ENCODE data around the gene DNAJB8. TPM values are rescaled to one million over a fixed set of nuclear protein-coding genes. Genes with fewer than 3 reads are reported as not detected.
A peak's percentile ranks its signal among the peaks of the same experiment; 100 is the strongest.

DNAJB8 gene
- total RNA-seq: not detected

- intact Hi-C loops (cut with micrococcal nuclease): loop anchor here (2.0 kb wide), 1 partner anchor 22 kb away; no protein-coding TSS in a partner anchor
- ChIA-PET POLR2A (no interaction called here), CTCF (no interaction called here)
- Mint-ChIP-seq H3K36me3 (no peaks in the 10 kb centered on the region), H3K27me3 (peaks cover 21% of the 10 kb centered on the region), H3K4me1 (ENCODE audit: low read depth) (peaks cover 9% of the 10 kb centered on the region), H3K4me3 (no peak within 1 kb of the TSS), H3K27ac (no peak within 1 kb of the TSS), H3K9me3 (no peaks in the 10 kb centered on the region)
- peak; percentile 59 for DNase-seq
These were observed at the start of gene DNAJB8 for GRCh38 chr3:128466840-128467541. Gene DNAJB8, minus strand, starts transcription at chr3:128466890. Its CDS starts 3,645 bp downstream, at chr3:128463245.

GRCh38 chr3:128515967-128516366 is 49.3 kb upstream of the DNAJB8 start:
- no peak for DNase-seq
- POLR2A ChIA-PET: no interaction called here
- Mint-ChIP-seq H3K9me3 (peaks cover 14% of the 10 kb centered on the region), H3K27ac (no peak overlapping the region), H3K4me3 (no peak overlapping the region), H3K4me1 (ENCODE audit: low read depth) (no peaks in the 10 kb centered on the region), H3K27me3 (peaks cover 41% of the 10 kb centered on the region), H3K36me3 (no peaks in the 10 kb centered on the region)
- CTCF ChIA-PET: interaction anchor here (0.5 kb wide), 1 partner anchor 207 kb away, joined by 3 read pairs; no protein-coding TSS in a partner anchor
- intact Hi-C loops (cut with micrococcal nuclease): no loop called here

- peaks cover 7% of the 10 kb centered on the region for H3K27me3 Mint-ChIP-seq
- no peak overlapping the region for H3K4me3 Mint-ChIP-seq
- peaks cover 4% of the 10 kb centered on the region for H3K9me3 Mint-ChIP-seq
- ChIA-PET CTCF (no interaction called here), POLR2A (no interaction called here)
- H3K27ac Mint-ChIP-seq: no peak overlapping the region
- intact Hi-C loops (cut with micrococcal nuclease): no loop called here
- no peak for DNase-seq
- no peaks in the 10 kb centered on the region for H3K4me1 Mint-ChIP-seq (ENCODE audit: low read depth)
- no peaks in the 10 kb centered on the region for H3K36me3 Mint-ChIP-seq
These were observed 42.2 kb upstream of the DNAJB8 start for GRCh38 chr3:128508852-128509251.

GRCh38 chr3:128506754-128507153 is 40.1 kb upstream of the DNAJB8 start:
- CTCF ChIA-PET: interaction anchor here (0.6 to 1.5 kb wide), 3 partner anchors 9 to 81 kb away, joined by 3 to 6 read pairs (median 5); no protein-coding TSS in a partner anchor
- H3K9me3 Mint-ChIP-seq: no peaks in the 10 kb centered on the region
- H3K36me3 Mint-ChIP-seq: no peaks in the 10 kb centered on the region
- no peak overlapping the region for H3K4me3 Mint-ChIP-seq
- H3K27ac Mint-ChIP-seq: no peak overlapping the region
- no peak for DNase-seq
- peaks cover 11% of the 10 kb centered on the region for H3K27me3 Mint-ChIP-seq
- intact Hi-C loops (cut with micrococcal nuclease): no loop called here
- no peaks in the 10 kb centered on the region for H3K4me1 Mint-ChIP-seq (ENCODE audit: low read depth)
- POLR2A ChIA-PET: no interaction called here

GRCh38 chr3:128505771-128506170 is 39.1 kb upstream of the DNAJB8 start:
- Mint-ChIP-seq H3K27me3 (peaks cover 9% of the 10 kb centered on the region), H3K4me1 (ENCODE audit: low read depth) (no peaks in the 10 kb centered on the region), H3K27ac (no peak overlapping the region), H3K4me3 (no peak overlapping the region), H3K9me3 (no peaks in the 10 kb centered on the region), H3K36me3 (no peaks in the 10 kb centered on the region)
- no peak for DNase-seq
- intact Hi-C loops (cut with micrococcal nuclease): no loop called here
- CTCF ChIA-PET: interaction anchor here (1.2 kb wide), 1 partner anchor 79 kb away, joined by 3 read pairs; no protein-coding TSS in a partner anchor
- POLR2A ChIA-PET: no interaction called here

GRCh38 chr3:128504963-128505730 is 38.5 kb upstream of the DNAJB8 start:
- Mint-ChIP-seq H3K27me3 (peaks cover 9% of the 10 kb centered on the region), H3K4me3 (no peak overlapping the region), H3K27ac (no peak overlapping the region), H3K4me1 (ENCODE audit: low read depth) (no peaks in the 10 kb centered on the region), H3K9me3 (no peaks in the 10 kb centered on the region), H3K36me3 (no peaks in the 10 kb centered on the region)
- POLR2A ChIA-PET: no interaction called here
- CTCF ChIA-PET: interaction anchor here (1.2 kb wide), 1 partner anchor 78 kb away, joined by 3 read pairs; no protein-coding TSS in a partner anchor
- no peak for DNase-seq
- intact Hi-C loops (cut with micrococcal nuclease): no loop called here

- H3K4me3 Mint-ChIP-seq: no peak overlapping the region
- no peaks in the 10 kb centered on the region for H3K9me3 Mint-ChIP-seq
- POLR2A ChIA-PET: no interaction called here
These were observed 37.8 kb upstream of the DNAJB8 start for GRCh38 chr3:128504533-128504915.

GRCh38 chr3:128503751-128504532 is 37.3 kb upstream of the DNAJB8 start:
- no peaks in the 10 kb centered on the region for H3K36me3 Mint-ChIP-seq
- ChIA-PET CTCF (interaction anchor here (1.4 kb wide), 1 partner anchor 81 kb away, joined by 3 read pairs; no protein-coding TSS in a partner anchor), POLR2A (no interaction called here)
- no peak overlapping the region for H3K4me3 Mint-ChIP-seq
- H3K9me3 Mint-ChIP-seq: no peaks in the 10 kb centered on the region
- no peaks in the 10 kb centered on the region for H3K4me1 Mint-ChIP-seq (ENCODE audit: low read depth)
- no peak overlapping the region for H3K27ac Mint-ChIP-seq
- H3K27me3 Mint-ChIP-seq: peaks cover 10% of the 10 kb centered on the region
- DNase-seq: no peak
- intact Hi-C loops (cut with micrococcal nuclease): no loop called here

More at GRCh38 chr3:128504533-128504915, 37.8 kb upstream of the DNAJB8 start:
- Mint-ChIP-seq H3K36me3 (no peaks in the 10 kb centered on the region), H3K4me1 (ENCODE audit: low read depth) (no peaks in the 10 kb centered on the region), H3K27ac (no peak overlapping the region), H3K27me3 (peaks cover 14% of the 10 kb centered on the region)
- DNase-seq: no peak
- CTCF ChIA-PET: no interaction called here
- intact Hi-C loops (cut with micrococcal nuclease): no loop called here

- CTCF ChIA-PET: interaction anchor here (1.4 kb wide), 1 partner anchor 81 kb away, joined by 3 read pairs; no protein-coding TSS in a partner anchor
- Mint-ChIP-seq H3K4me3 (no peak overlapping the region), H3K27me3 (peaks cover 17% of the 10 kb centered on the region), H3K36me3 (no peaks in the 10 kb centered on the region), H3K27ac (no peak overlapping the region), H3K9me3 (no peaks in the 10 kb centered on the region), H3K4me1 (ENCODE audit: low read depth) (no peaks in the 10 kb centered on the region)
- POLR2A ChIA-PET: no interaction called here
- no peak for DNase-seq
- intact Hi-C loops (cut with micrococcal nuclease): no loop called here
These were observed 36.5 kb upstream of the DNAJB8 start for GRCh38 chr3:128503164-128503651.

- ChIA-PET CTCF (interaction anchor here (1.4 kb wide), 1 partner anchor 82 kb away, joined by 3 read pairs; no protein-coding TSS in a partner anchor), POLR2A (no interaction called here)
- Mint-ChIP-seq H3K9me3 (no peaks in the 10 kb centered on the region), H3K27ac (no peak overlapping the region), H3K27me3 (peaks cover 18% of the 10 kb centered on the region), H3K4me1 (ENCODE audit: low read depth) (no peaks in the 10 kb centered on the region), H3K36me3 (no peaks in the 10 kb centered on the region), H3K4me3 (no peak overlapping the region)
- intact Hi-C loops (cut with micrococcal nuclease): no loop called here
- DNase-seq: no peak
These were observed 36.0 kb upstream of the DNAJB8 start for GRCh38 chr3:128502712-128503111.

- Mint-ChIP-seq H3K4me1 (ENCODE audit: low read depth) (peaks cover 5% of the 10 kb centered on the region), H3K9me3 (no peaks in the 10 kb centered on the region), H3K27ac (no peak overlapping the region), H3K4me3 (no peak overlapping the region), H3K27me3 (peaks cover 23% of the 10 kb centered on the region), H3K36me3 (no peaks in the 10 kb centered on the region)
- POLR2A ChIA-PET: no interaction called here
- intact Hi-C loops (cut with micrococcal nuclease): no loop called here
- CTCF ChIA-PET: interaction anchor here (1.0 kb wide), 1 partner anchor 75 kb away, joined by 5 read pairs; no protein-coding TSS in a partner anchor
- no peak for DNase-seq
These were observed 34.7 kb upstream of the DNAJB8 start for GRCh38 chr3:128501431-128501830.

GRCh38 chr3:128500556-128500955 is 33.9 kb upstream of the DNAJB8 start:
- no peaks in the 10 kb centered on the region for H3K36me3 Mint-ChIP-seq
- ChIA-PET POLR2A (no interaction called here), CTCF (no interaction called here)

More at GRCh38 chr3:128500556-128500955, 33.9 kb upstream of the DNAJB8 start:
- no peak overlapping the region for H3K4me3 Mint-ChIP-seq
- DNase-seq: no peak
- H3K27me3 Mint-ChIP-seq: peaks cover 28% of the 10 kb centered on the region
- intact Hi-C loops (cut with micrococcal nuclease): no loop called here
- H3K9me3 Mint-ChIP-seq: no peaks in the 10 kb centered on the region
- peaks cover 5% of the 10 kb centered on the region for H3K4me1 Mint-ChIP-seq (ENCODE audit: low read depth)
- H3K27ac Mint-ChIP-seq: no peak overlapping the region
